CD4-positive, alpha-beta memory T cell (primary cell): ENCODE data around the gene TGM4. TPM values are rescaled to one million over a fixed set of nuclear protein-coding genes. Genes with fewer than 3 reads are reported as not detected.

Experiments
- CTCF ChIA-PET: fragments of 350-600 bp; sonication (Branson Sonifier 250); formaldehyde crosslinking; loops from one replicate; lab custom pipeline; 2021; ENCODE audit warnings: inconsistent platforms; ENCODE audit not compliant: partially characterized antibody; lab: Charles Lee
- POLR2A ChIA-PET: fragments of 350-600 bp; sonication (Branson Sonifier 250); formaldehyde crosslinking; loops from one replicate; lab custom pipeline; 2021; ENCODE audit not compliant: partially characterized antibody; lab: Charles Lee
- DNase-seq, 5 donors: peaks; one replicate each; pipeline versions ENCODE4 v3.0.0 to v3.0.0-alpha.2; 2020 to 2022; ENCODE audit warnings: mixed read lengths in 1 of 5
- H3K27ac ChIP-seq: one replicate; pipeline ENCODE4 v1.7.0; 2013; ENCODE audit warnings: low read depth, low read length
- H3K27me3 ChIP-seq: 2 replicates; pipeline ENCODE4 v1.7.0; 2013; ENCODE audit warnings: mild to moderate bottlenecking, low read length, moderate library complexity; ENCODE audit not compliant: insufficient read depth
- H3K36me3 ChIP-seq: 2 replicates; pipeline ENCODE4 v1.7.0; 2013; ENCODE audit warnings: mild to moderate bottlenecking, low read length, moderate library complexity; ENCODE audit not compliant: insufficient read depth
- H3K4me1 ChIP-seq: 2 replicates; pipeline ENCODE4 v1.7.0; 2013; ENCODE audit warnings: mild to moderate bottlenecking, low read length, moderate library complexity; ENCODE audit not compliant: insufficient read depth
- H3K4me3 ChIP-seq, 2 donors: one replicate each; pipeline ENCODE4 v1.7.0; 2013; ENCODE audit warnings: low read length in 2 of 2, mild to moderate bottlenecking in 1 of 2
- H3K9me3 ChIP-seq, 2 donors: one replicate each; pipeline ENCODE4 v1.7.0; 2013; ENCODE audit warnings: low read length in 2 of 2, control low read depth in 1 of 2; ENCODE audit not compliant: control insufficient read depth in 1 of 2
- H3K27ac Mint-ChIP-seq, 7 donors: one replicate each; pipeline ENCODE4 v1.8.0; 2020 to 2021; ENCODE audit warnings: mixed read lengths in 7 of 7, mild to moderate bottlenecking in 6 of 7, inconsistent platforms in 3 of 7, moderate library complexity in 3 of 7
- H3K27me3 Mint-ChIP-seq, 2 donors: one replicate each; pipeline ENCODE4 v1.8.0; 2020 to 2021; ENCODE audit warnings: mixed read lengths in 2 of 2
- H3K36me3 Mint-ChIP-seq, 2 donors: one replicate each; pipeline ENCODE4 v1.8.0; 2020 to 2021; ENCODE audit warnings: mixed read lengths in 2 of 2, inconsistent platforms in 1 of 2, mild to moderate bottlenecking in 1 of 2
- H3K4me1 Mint-ChIP-seq, 4 donors: one replicate each; pipeline ENCODE4 v1.8.0; 2020 to 2021; ENCODE audit warnings: mixed read lengths in 4 of 4, mild to moderate bottlenecking in 1 of 4
- H3K4me3 Mint-ChIP-seq, 8 donors: one replicate each; pipeline ENCODE4 v1.8.0; 2020 to 2021; ENCODE audit warnings: mixed read lengths in 8 of 8, mild to moderate bottlenecking in 7 of 8, moderate library complexity in 6 of 8, inconsistent platforms in 3 of 8
- H3K9me3 Mint-ChIP-seq, 8 donors: one replicate each; pipeline ENCODE4 v1.8.0; 2020 to 2021; ENCODE audit warnings: mixed read lengths in 8 of 8, mild to moderate bottlenecking in 5 of 8, inconsistent platforms in 3 of 8, moderate library complexity in 1 of 8
- intact Hi-C: fragments of 100-400 bp; cut with micrococcal nuclease; formaldehyde crosslinking; loops from one replicate; pipeline ENCODE4 v1.15.1; 2023
- polyA plus RNA-seq, 2 donors: library from polyadenylated mRNA; unstranded; fragments of 300-500 nt; fragmentation: Illumina TruSeq; gene quantifications; one replicate each; pipeline ENCODE4 v1.2.3, GENCODE V29; 2021
- total RNA-seq, 2 experiments: library from RNA; stranded (reverse); gene quantifications; one replicate each; pipeline ENCODE4 v1.2.3, GENCODE V29; 2021

Gene TGM4
- not detected for total RNA-seq
- not detected for polyA plus RNA-seq

DNA sequence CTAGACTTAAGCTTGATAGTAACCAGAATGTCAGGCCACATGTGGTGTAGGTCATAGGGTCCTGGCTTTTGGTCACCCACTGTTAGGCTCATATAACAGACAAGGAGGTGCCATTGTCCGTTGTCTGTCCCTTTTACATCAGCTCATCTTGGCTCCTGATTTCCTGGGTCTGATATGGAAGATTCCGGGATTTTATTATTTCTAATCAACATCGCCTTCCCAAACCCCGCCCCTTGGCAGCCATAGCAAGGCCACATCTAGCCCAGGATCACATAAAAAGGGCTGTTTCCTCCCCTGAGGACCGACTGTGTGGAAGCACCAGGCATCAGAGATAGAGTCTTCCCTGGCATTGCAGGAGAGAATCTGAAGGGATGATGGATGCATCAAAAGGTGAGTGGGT, at the start of gene TGM4:
TSS of gene TGM4 (plus strand) at position 301 of the 400 bp plus-strand sequence. CDS start at position 372, 71 bp downstream.
- Histone ChIP-seq H3K4me3 (no peak within 1 kb of the TSS), H3K27ac (no peak within 1 kb of the TSS), H3K36me3 (no peaks in the 10 kb centered on the region), H3K4me1 (no peaks in the 10 kb centered on the region), H3K27me3 (no peaks in the 10 kb centered on the region), H3K9me3 (no peaks in the 10 kb centered on the region)
- H3K27ac Mint-ChIP-seq, result no peak within 1 kb of the TSS
- intact Hi-C loops, result no loop called here
- H3K9me3 Mint-ChIP-seq, result no peaks in the 10 kb centered on the region
- POLR2A ChIA-PET, result no interaction called here
- H3K36me3 Mint-ChIP-seq, result no peaks in the 10 kb centered on the region
- H3K4me1 Mint-ChIP-seq, result peaks cover 0 to 2% (median 0%) of the 10 kb centered on the region in 4 donors
- no peak for DNase-seq
- CTCF ChIA-PET, result no interaction called here
- H3K4me3 Mint-ChIP-seq, result no peak within 1 kb of the TSS
- H3K27me3 Mint-ChIP-seq, result peaks cover 0 to 5% of the 10 kb centered on the region in 2 donors

DNA sequence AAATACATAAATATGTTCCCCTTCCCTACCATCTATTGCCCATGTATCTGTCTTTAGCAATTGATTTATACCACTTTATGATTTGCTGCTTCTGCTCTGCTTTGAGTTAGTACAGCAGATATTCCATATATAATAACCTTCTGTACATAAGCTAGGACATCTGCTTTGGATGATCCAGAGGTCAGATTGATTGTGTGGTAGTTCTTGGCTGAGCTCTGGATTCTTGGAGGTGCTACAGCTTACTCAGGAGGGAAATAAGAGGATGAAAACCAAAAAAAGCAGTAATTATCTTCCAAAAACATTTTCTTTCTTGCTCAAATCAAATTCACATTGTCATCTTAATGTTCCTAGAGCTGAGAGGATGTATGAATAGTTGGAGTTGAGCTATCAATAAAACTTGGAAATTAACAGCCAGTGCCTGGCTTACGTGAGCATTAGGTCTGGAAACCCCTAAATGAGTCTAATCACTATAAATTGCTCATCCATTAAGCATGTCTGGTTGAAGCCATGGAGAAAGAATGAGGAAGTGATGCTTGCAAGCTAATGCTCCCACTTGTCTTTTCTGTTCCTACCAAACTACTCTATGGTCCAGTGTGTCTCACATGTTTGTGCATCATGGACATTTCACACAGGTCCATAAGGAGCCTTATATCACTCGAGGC, 49.0 kb upstream of the TGM4 start:
- Histone ChIP-seq H3K9me3 (no peaks in the 10 kb centered on the region), H3K27me3 (no peaks in the 10 kb centered on the region), H3K36me3 (no peaks in the 10 kb centered on the region), H3K4me3 (no peak overlapping the region), H3K4me1 (no peaks in the 10 kb centered on the region), H3K27ac (no peak overlapping the region)
- H3K27ac Mint-ChIP-seq, result no peak overlapping the region
- ChIA-PET POLR2A (no interaction called here), CTCF (interaction anchor here (0.6 kb wide), 1 partner anchor 46 kb away, joined by 4 read pairs; no protein-coding TSS in a partner anchor)
- DNase-seq, result no peak
- H3K27me3 Mint-ChIP-seq, result no peaks in the 10 kb centered on the region
- H3K9me3 Mint-ChIP-seq, result peaks cover 0 to 4% (median 0%) of the 10 kb centered on the region in 8 donors
- H3K36me3 Mint-ChIP-seq, result no peaks in the 10 kb centered on the region
- no peak overlapping the region for H3K4me3 Mint-ChIP-seq
- intact Hi-C loops, result no loop called here
- no peaks in the 10 kb centered on the region for H3K4me1 Mint-ChIP-seq

DNA sequence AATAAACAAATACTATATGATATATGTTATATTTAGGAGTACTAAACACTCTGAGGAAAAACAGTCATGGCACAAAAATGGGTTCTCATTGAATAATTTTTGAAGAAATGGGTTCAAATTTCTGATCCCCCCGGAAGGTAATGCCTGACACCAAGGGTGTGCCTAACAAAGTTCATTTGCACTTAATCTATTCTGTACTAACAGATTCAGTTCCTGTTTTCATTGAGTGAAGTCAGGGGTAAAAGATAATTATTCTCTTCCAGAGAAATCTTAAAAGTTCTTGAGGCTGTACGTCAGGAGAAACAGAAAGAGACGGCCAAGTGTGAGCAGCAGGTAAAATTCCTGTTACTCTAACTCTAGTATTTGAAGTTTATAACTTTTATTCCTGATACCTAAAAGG, 47.2 kb upstream of the TGM4 start:
- no peak overlapping the region for H3K27ac Mint-ChIP-seq
- H3K36me3 ChIP-seq, result no peaks in the 10 kb centered on the region
- ChIA-PET POLR2A (no interaction called here), CTCF (no interaction called here)
- no peaks in the 10 kb centered on the region for H3K36me3 Mint-ChIP-seq
- no peaks in the 10 kb centered on the region for H3K27me3 Mint-ChIP-seq
- H3K9me3 Mint-ChIP-seq, result peaks cover 0 to 4% (median 0%) of the 10 kb centered on the region in 8 donors
- DNase-seq, result no peak
- H3K4me1 Mint-ChIP-seq, result no peaks in the 10 kb centered on the region
- no peak overlapping the region for H3K4me3 ChIP-seq
- H3K27me3 ChIP-seq, result no peaks in the 10 kb centered on the region
- no peaks in the 10 kb centered on the region for H3K9me3 ChIP-seq
- H3K27ac ChIP-seq, result no peak overlapping the region
- no peaks in the 10 kb centered on the region for H3K4me1 ChIP-seq
- intact Hi-C loops, result no loop called here
- H3K4me3 Mint-ChIP-seq, result no peak overlapping the region

DNA sequence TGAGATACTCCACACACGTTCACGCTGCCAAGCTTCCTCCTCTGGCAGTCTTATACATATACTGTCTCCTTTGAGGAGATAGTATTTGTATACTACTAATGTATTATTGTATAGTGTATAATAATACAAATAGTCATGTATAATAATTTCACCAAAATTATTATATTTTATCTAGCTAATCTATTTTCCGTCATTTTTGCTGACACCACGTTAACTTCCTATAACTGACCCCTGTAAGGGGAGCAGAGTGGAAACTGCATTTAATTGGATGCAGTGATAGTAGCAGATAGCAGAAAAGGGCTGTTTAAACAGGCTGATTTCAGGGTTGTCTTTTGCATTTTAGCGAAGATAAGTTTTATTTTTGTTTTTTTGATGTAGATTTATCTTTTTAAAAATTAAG, 43.2 kb upstream of the TGM4 start:
- POLR2A ChIA-PET, result no interaction called here

DNA sequence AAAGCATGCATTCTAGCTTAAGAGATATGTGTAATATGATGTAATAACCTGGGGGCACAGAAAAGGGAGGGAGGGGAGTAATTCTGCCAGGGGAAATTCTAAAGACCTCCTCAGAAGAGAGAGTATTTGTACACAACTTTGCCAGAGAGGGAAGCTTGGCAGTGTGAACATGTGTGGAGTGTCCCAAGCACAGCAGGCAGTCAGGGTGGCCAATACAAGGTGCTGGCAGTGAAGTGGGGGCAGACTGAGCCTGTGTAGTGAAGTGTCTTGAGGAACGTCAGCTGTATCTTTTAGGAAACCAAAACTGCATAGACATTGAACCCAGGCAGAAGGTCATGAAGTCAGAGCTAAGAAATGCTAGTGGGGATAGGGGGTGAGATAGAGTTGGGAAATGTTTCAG, 42.4 kb upstream of the TGM4 start:
- POLR2A ChIA-PET, result no interaction called here
- no peaks in the 10 kb centered on the region for H3K36me3 ChIP-seq
- H3K9me3 ChIP-seq, result peaks cover 0 to 5% of the 10 kb centered on the region in 2 donors
- no peaks in the 10 kb centered on the region for H3K4me1 ChIP-seq
- DNase-seq, result no peak
- H3K27me3 ChIP-seq, result no peaks in the 10 kb centered on the region
- no peak overlapping the region for H3K27ac ChIP-seq
- H3K4me3 ChIP-seq, result no peak overlapping the region
- CTCF ChIA-PET, result no interaction called here
- H3K27ac Mint-ChIP-seq, result no peak overlapping the region
- intact Hi-C loops, result no loop called here
- no peaks in the 10 kb centered on the region for H3K4me1 Mint-ChIP-seq
- peaks cover 0 to 15% (median 11%) of the 10 kb centered on the region in 8 donors for H3K9me3 Mint-ChIP-seq
- no peaks in the 10 kb centered on the region for H3K27me3 Mint-ChIP-seq
- H3K4me3 Mint-ChIP-seq, result no peak overlapping the region
- peaks cover 4 to 11% of the 10 kb centered on the region in 2 donors for H3K36me3 Mint-ChIP-seq

More for the DNA sequence above, 43.2 kb upstream of the TGM4 start:
- CTCF ChIA-PET, result no interaction called here
- no peaks in the 10 kb centered on the region for H3K27me3 ChIP-seq
- intact Hi-C loops, result no loop called here
- Mint-ChIP-seq H3K4me1 (no peaks in the 10 kb centered on the region), H3K27ac (no peak overlapping the region), H3K4me3 (no peak overlapping the region), H3K9me3 (peaks cover 0 to 7% (median 5%) of the 10 kb centered on the region in 8 donors), H3K36me3 (peaks cover 0 to 5% of the 10 kb centered on the region in 2 donors), H3K27me3 (no peaks in the 10 kb centered on the region)
- H3K4me1 ChIP-seq, result no peaks in the 10 kb centered on the region
- no peak for DNase-seq
- no peak overlapping the region for H3K27ac ChIP-seq
- H3K36me3 ChIP-seq, result no peaks in the 10 kb centered on the region
- H3K4me3 ChIP-seq, result no peak overlapping the region
- no peaks in the 10 kb centered on the region for H3K9me3 ChIP-seq

DNA sequence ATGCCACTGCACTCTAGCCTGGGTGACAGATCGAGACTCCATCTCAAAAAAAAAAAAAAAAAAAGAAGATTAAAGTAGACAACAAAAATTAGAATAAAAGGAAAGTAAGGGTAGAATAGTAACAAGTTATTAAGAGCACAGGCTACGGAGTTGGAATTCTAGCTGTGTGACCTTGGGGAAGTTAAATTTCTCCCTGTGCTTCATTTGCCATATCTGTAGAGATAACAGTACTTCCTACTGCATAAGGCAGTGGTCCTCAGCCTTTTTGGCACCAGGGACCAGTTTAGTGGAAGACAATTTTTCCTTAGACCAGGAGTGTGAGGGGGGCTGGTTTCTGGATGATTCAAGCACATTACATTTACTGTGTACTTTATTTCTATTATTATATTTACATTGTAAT, 41.4 kb upstream of the TGM4 start:
- ChIA-PET POLR2A (no interaction called here), CTCF (no interaction called here)
- Mint-ChIP-seq H3K4me1 (no peaks in the 10 kb centered on the region), H3K27ac (no peak overlapping the region), H3K9me3 (peaks cover 0 to 21% (median 13%) of the 10 kb centered on the region in 8 donors), H3K27me3 (no peaks in the 10 kb centered on the region), H3K36me3 (peaks cover 4 to 11% of the 10 kb centered on the region in 2 donors), H3K4me3 (no peak overlapping the region)
- peaks cover 0 to 5% of the 10 kb centered on the region in 2 donors for H3K9me3 ChIP-seq
- no peak for DNase-seq
- H3K4me1 ChIP-seq, result no peaks in the 10 kb centered on the region
- no peaks in the 10 kb centered on the region for H3K27me3 ChIP-seq
- H3K36me3 ChIP-seq, result no peaks in the 10 kb centered on the region
- no peak overlapping the region for H3K27ac ChIP-seq
- H3K4me3 ChIP-seq, result no peak overlapping the region
- intact Hi-C loops, result no loop called here

DNA sequence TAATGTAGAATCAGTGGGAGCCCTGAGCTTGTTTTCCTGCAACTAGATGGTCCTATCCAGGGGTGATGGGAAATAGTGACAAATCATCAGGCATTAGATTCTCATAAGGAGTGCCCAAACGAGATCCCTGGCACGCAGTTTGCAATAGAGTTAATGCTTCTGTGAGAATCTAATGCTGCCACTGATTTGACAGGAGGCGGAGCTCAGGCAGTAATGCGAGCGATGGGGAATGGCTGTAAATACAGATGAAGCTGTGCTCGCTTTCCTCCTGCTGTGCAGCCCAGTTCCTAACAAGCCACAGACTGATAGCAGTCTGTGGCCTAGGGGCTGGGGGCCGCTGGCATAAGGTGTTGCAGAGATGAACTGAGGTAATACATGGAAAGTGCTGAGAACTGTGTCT, 41.0 kb upstream of the TGM4 start:
- Histone ChIP-seq H3K9me3 (peaks cover 0 to 5% of the 10 kb centered on the region in 2 donors), H3K27me3 (no peaks in the 10 kb centered on the region), H3K36me3 (no peaks in the 10 kb centered on the region), H3K4me1 (no peaks in the 10 kb centered on the region), H3K27ac (no peak overlapping the region), H3K4me3 (no peak overlapping the region)
- DNase-seq, result no peak
- Mint-ChIP-seq H3K27me3 (no peaks in the 10 kb centered on the region), H3K9me3 (peaks cover 0 to 23% (median 15%) of the 10 kb centered on the region in 8 donors), H3K4me1 (no peaks in the 10 kb centered on the region), H3K4me3 (no peak overlapping the region), H3K36me3 (peaks cover 4 to 11% of the 10 kb centered on the region in 2 donors), H3K27ac (no peak overlapping the region)
- ChIA-PET CTCF (no interaction called here), POLR2A (no interaction called here)
- intact Hi-C loops, result no loop called here
